GM19397 (cell line): ENCODE data around the gene IMMP2L.
"Not testable (repeated sequence)": the region's sequence is repeated elsewhere in the genome, so short reads cannot be mapped to it uniquely, and the experiment has no call there.

Experiments used
- ATAC-seq: cut with Tn5 transposase; IDR thresholded peaks from one replicate; pipeline ENCODE4 v1.9.1; 2021; ENCODE audit warnings: mild to moderate bottlenecking, moderate library complexity; ENCODE audit not compliant: unreplicated experiment

The IMMP2L gene

DNA sequence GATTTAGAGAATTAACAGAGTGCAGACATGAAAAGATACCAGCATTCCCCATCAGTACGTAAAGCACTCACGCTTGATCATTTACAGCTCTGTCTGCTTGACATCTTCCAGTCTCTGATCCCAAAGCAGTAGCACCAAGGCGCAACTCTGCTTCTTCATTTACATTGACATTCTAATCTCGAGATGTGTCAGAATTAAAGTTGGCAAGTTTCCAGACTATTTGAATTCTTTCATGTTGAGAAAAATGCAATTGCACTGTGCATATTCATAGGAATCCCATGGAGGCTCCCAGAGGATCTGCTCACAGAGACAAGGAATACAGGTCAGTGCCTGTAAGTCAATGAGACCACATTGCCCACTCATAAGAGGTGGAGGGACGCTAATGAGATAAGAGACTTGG, 287.4 kb downstream of the IMMP2L start:
- no peak for ATAC-seq

DNA sequence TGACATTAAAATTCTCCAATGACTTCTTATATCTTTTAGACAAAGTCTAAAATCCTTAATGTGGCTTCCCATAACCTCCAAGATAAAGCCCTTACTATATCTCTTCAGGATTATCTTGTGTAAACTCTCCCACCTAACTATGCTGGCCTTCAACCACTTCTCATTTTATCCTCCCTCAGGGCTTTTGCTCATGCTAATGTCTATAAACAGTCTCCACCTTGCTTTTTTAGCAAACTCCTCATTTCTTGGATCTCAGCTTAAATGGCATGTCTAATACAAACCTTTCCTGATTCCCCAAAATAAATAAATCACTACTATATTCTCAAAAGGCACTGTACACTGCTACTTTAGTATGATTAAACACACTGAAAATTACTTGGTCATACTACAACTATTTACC, 290.2 kb downstream of the IMMP2L start:
- ATAC-seq: no peak

DNA sequence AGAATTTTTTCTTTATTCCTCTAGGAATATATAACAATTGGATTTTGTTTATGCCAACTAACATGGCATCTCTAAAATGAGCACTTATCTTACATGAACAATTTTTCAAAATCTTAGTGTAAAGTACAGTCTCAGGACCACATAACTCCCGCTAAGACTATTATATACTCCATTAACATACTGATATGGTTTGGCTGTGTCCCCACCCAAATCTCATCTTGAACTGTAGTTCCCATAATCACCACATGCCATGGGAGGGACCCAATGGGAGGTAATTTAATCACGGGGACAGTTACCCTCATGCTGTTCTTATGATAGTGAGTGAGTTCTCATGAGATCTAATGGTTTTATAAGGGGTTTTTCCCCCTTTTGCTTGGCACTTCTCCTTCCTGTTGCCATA, 291.5 kb downstream of the IMMP2L start:
- ATAC-seq: not testable (repeated sequence)

DNA sequence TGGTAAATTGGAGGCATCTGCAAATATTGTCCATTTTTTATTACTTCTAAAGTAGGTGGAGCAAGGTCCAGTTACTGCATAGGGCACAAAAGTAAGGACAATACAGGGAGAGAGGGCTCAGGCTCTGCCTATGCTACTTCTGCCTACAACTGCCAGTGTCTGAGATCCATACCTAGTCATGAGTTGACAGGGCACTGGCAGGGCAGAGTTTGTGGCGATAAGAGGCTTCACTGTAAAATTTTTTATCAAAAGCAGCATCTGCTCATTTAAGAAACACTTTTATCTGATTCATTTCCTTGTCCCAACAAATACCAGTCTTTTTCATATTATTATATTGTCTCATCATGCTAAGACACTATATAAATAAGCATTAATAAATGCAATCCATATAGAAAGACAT, 293.4 kb downstream of the IMMP2L start:
- no peak for ATAC-seq

DNA sequence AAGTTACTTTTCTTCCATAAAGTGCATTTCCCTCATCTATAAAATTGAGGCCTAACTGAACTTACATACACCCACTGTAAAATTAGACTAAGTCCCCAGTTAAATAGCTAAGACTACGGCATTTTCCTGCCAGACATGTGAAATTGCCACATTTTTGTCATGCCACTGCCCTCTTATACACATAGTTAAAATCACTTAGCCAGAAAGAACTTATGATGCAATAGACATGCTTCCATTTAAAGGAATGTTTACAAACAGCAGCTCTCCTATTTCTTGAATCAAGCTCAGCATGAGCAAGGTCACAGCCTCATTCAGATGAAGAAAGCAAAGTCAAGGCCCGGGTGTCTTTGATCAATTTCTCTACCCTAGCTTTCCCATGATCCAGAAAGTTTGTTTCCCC, 295.7 kb downstream of the IMMP2L start:
- ATAC-seq: no peak

DNA sequence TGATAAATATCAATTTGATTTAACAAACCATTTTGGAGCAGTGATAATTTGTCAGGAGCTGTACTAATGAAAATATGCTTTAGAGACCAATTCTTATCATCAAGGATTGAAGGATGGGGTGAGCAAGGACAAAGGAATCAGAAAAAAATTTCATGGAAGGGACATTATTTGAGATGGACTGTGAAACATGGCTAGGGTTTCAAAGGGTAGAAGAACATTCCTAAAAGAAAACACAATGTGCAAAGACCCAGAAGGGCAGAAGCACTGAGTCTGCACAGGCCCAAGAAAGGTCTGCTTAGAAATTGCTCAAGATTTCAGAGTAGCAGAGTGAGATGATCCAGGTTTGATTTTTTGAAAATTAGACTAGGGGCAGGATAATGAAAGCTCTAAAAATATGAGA, 296.9 kb downstream of the IMMP2L start:
- no peak for ATAC-seq

DNA sequence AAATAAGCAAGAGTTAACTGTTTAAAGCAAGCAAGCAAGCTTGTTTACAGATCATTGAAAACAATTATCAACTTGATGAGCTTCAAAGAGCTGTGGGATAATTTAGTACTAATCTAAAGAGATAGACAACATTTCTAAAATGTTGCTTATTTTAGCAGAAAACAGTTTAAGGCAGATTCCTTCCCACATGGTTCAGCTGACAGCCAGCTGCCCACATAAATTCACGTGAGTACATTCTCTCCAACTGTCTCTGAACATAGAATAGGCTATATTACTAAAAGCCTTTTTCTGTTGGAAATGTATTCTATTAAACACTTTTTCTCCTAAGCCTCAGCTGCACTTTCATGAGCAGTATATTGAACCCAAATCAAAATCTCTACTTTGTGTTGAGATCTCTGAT, 297.3 kb downstream of the IMMP2L start:
- ATAC-seq: no peak

DNA sequence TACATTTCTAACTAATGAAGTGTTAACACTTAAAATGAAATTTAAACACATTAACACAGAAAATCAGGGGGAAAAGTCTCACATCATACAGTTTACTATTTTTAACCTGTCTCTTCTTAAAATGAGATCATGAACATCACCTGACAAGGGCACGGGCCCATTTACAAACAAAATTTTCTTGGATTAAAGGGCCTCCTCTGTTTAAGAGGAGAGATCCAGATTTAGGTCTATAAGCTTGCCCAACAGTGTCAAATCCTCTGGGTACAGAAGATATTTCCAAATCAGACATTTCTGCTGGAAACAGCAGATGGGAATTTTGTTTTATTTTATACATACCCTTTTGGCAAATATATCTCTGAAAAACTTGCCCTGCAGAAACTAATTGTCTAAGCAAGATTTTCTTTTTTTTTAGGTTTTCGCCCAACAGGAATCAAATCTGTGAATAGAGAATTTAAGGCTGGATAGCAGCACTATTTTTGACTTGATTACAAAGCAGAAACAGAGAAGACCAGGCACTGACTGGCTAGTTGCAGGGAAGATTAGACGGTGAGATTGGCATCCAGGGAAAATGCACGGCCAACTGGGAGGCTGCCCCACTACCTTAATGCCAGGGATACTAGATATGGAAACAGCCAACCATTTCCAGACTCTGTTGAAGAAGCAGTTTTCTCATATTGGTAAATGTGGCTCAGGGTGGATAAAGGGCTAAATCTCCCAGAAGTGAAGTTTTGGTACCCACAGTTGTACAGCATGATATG, 298.0 kb downstream of the IMMP2L start:
- ATAC-seq: no peak

DNA sequence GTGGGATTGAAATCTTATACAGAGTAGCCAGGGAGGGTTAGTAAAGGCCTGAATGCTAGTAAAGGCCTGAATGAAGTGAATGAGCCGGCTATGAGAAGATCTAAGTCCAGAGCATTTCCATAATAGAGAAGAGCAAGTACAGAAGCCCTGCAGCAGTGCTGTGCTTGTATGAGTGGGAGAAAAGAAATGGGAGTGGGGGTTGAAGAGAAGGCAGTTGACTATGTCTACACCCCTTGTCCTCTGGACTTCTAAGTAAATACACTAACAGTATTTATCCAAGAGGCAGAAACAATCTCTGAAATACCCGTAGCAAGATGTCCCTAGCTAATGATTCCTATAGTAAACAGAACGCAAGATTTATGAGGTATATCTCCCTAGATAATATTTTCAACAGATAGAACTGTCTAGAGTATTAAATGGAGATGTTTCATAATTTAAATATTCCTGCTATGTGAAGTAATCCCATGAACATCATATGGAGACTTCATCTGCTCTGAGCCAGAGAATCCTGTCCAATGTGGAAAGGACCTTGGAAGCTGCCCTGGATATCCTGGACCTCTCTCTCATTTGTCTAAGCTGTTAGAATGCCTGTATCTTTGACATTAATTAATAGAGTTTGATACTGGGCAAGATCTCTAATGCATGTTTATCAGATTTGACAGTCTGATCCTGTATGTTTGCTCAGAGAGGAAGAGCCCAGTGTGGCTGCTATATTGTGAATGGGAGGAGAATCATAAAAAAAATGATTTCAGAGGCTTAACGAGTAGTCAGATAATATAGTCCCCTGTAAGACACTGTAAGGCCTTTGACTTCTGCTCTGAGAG, 299.8 kb downstream of the IMMP2L start:
- ATAC-seq: no peak

DNA sequence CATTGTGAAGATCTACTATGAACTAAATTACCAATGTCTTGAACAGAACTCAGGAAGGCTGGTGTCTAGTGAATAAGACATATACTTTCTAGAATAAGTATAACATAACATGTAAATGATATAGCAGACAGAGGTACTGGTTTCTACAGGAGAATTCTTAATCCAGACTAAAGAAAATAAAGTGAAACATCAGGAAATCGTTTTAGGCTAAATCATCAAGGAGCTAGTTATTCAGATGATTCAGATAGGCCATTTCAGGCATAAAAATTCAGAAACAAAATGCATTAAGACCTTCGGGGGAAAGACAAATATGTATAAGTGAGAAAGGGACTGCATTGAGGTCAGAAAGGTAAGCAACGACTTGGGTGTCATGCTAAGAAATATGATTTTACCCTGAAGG, 300.8 kb downstream of the IMMP2L start:
- no peak for ATAC-seq

DNA sequence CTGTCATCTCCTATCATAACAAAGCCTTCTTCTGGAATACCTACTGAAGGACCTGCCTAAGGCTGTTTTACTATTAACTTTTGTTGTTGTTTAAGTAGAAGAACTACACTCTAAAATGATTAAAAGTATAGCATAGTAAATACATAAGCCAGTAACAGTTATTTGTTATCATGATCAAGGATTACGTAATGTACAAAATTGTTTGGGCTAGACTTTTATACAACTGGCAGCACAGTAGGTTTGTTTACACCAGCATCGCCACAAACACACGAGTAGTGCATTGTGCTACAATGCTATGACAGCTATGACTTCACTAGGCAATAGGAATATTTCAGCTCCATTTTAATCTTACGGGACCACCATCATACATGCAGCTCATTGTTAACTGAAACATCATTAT, 302.3 kb downstream of the IMMP2L start:
- ATAC-seq: no peak

DNA sequence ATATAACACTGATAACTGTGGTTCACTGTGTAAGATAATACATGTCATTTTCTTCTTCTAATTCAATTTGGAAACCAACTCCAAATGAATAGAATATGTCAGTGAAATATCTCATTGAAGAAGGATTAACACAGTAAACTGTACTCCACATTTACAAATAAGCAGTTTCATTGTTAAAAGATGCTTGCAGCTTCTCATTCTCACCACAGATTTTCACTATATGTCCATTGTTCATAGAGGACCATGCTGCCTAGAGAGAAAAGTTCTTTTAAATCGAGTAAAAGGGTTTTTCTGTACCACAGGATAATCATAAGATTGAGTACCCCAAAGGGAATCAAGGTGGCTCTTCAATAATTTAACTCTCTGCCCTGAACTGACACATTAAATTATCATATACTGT, 305.9 kb downstream of the IMMP2L start:
- ATAC-seq: no peak

DNA sequence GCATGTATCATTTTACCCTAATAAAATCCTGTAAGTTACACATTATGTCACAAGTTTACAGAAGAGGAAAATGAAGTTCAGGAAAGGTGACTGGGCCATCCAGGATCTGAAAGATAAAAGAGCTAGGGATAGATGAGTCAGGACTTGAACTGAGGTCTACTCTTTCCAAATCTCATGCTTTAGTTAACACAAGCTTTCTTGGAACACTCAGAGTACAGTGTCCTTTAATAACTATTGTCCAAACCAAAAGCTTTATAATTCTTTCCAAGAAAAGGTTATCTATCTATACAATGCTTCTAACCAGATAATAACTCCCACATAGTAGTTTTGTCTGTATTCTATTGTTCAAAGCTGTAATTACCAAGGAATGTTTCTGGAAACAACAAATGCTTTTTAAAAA, 306.7 kb downstream of the IMMP2L start:
- no peak for ATAC-seq

DNA sequence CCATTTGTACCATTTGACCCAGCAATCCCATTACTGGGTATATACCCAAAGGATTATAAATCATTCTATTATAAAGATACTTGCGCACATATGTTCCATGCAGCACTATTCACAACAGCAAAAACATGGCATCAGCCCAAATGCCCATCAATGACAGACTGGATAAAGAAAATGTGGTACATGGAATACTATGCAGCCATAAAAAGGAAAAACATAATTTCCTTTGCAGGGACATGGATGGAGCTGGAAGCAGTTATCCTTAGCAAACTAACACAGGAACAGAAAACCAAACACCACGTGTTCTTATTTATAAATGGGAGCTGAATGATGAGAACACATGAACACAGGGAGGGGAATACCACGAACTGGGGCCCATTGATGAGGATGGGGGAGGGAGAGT, 310.9 kb downstream of the IMMP2L start:
- ATAC-seq: not testable (repeated sequence)

DNA sequence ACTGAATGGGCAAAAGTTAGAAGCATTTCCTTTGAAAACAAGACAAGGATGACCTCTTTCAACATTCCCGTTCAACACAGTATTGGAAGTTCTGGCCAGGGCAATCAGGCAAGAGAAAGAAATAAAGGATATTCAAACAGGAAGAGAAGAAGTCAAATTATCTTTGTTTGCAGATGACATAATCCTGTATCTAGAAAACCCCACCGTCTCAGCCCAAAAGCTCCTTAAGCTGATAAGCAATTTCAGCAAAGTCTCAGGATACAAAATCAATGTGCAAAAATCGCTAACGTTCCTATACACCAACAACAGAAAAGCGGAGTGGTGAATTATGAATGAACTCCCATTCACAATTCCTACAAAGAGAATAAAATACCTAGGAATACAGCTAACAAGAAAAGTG, 312.5 kb downstream of the IMMP2L start:
- ATAC-seq: not testable (repeated sequence)

DNA sequence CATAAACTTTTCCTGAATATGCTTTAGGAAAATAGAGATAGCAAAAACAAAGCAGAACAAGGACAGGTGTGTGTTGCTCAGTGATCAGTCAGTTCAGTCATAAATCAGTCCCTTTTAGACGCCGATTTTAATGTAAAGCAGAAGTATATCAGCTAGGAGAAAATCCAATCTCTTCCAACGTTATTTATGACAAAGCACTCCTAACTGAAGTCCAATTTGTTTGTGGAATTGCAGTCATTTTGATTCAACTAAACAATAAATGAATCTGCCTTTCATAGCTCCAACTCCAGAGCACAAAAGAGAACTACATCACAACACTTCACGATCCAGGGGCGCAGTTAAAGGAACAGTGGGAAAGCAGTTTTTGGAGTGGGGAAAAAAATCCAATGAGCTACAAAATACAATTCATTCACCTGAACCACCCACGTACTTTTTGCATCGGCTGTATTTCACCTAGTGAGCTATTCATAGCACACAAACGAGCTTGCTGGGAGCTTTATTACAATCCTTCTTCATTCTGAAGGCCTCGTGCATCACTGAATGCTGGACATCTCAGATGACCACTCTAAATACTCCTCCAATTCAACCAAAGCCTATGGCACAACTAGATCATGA, 320.0 kb downstream of the IMMP2L start:
- ATAC-seq: no peak

DNA sequence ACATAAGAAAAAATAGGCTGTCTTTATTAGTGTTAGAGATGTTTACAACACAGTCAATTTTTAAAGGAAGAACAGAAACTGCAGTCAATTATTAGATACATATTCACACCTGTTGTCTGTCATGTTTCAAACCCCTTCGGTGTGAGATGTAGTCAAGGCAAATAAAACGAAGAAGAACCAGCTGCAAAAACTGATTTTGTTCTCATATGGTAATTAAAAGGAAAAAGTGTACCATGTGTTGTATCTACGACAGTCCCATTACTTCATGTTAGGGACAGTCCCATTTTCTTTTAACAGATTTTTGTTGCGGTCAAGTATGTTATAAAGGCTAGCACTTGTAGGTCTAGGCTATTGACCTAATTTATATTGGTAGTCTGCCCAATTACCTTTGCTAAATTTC, 321.9 kb downstream of the IMMP2L start:
- ATAC-seq: peak; percentile 82

DNA sequence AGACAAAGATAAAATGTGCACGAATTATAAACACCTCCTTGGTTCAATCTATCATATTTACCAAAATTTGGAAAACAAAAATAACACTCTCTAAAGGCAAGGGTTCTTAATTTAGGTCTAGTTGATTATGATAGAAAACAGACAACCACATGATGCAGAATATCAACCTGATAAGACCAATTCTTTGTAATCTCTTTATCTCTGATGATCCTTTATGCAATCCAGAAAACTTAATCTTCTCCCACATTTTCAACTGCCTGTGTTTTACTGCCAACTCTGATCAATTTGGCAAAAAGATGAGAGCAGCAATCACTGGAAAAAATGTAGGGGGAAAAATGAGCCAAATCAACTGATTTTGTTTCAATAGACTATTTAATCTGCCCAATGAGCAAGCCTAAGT, 322.9 kb downstream of the IMMP2L start:
- ATAC-seq: no peak

DNA sequence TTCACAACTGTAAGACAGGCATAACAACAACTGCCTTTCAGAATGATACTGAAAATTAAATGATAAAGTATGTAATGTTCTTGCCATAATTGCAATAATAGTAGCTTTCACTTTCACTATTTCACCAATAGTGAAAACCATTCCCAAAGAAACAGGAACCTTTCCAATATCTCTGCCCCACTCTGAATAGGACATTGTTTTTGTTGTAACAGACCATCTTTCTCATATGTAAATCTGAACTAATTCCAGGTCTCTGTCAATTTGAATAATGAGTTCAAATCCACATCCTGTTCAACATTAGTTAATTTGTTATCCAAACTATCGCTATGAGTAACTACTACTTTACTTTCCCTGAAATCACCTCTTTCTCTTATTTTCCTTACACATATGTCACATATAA, 323.4 kb downstream of the IMMP2L start:
- no peak for ATAC-seq

DNA sequence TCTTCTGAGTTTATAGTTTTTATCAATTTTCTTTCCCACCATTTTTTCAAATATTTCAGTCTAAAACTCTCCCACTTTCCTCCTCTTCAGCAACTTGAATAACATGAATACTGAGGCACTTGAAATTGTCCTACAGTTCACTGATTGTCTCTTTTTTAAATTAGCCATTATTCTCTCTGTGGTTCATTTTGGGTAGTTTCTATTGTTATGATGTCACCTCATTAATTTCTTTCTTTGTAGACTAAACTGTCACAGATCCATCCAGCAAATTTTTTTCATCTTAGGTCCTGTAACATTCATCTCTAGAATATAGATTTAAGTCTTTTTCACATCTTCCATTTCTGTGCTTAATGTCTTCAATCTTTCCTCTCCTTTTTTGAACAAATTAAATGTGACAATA, 326.6 kb downstream of the IMMP2L start:
- ATAC-seq: no peak

DNA sequence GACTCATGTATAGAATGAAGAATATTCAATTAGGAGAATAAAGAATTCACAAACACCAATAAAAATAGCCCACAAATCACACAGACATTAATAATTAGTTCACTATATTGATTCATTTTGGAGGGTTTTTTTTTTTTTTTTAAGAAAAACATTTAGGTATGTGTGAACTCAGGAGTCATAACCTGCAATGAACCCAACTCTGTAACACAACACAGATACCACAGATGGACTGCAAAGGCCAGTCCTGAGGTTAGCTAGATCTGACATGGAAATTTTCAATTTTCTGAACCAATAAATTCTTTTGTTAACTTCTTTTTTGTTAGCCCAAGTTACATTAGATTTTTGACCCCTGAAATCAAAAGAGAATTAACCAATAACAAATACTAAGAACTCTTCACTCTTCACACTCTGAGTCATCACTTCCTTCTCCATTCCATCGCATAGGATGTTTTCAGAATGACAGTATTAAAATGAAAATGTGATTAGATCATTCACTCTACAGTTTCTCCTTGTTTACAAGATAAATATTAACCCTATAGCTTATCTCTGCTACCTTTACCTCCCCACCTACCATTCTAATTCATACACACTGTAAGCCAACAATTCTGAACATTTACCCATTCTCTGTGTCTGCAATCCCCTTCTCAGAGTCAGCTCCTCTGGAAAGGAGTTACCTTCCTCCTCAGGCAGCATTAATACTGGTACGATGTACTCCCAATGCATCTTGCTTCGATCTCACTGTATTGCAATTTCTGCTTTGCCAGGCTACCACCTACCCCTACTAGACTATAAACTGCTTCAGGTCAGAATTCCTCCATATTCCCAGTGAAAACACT, 329.8 kb downstream of the IMMP2L start:
- ATAC-seq: peak; percentile 91
